AG04450 (cell line): ENCODE results near the gene NEUROD1. TPM values are rescaled to one million over a fixed set of nuclear protein-coding genes. Genes with fewer than 3 reads are reported as not detected.

Experiments used
- CTCF ChIA-PET: fragments of 300-600, 350-600 bp; formaldehyde crosslinking; extraction: SDS; loops from one replicate; lab custom pipeline; 2022; ENCODE audit warnings: antibody characterized with exemption, inconsistent platforms; lab: Charles Lee
- POLR2A ChIA-PET: fragments of 350-600 bp; formaldehyde crosslinking; extraction: SDS; loops from one replicate; lab custom pipeline; 2021; ENCODE audit warnings: antibody characterized with exemption, inconsistent platforms; lab: Yijun Ruan, JAX
- DNase-seq: peaks from one replicate; pipeline ENCODE4 v3.0.0-alpha.2; 2011; ENCODE audit warnings: low read depth, low spot score
- H3K27ac ChIP-seq: one replicate; pipeline ENCODE4 v1.5.1; 2012; ENCODE audit warnings: low read depth, low read length, control low read depth
- H3K27me3 ChIP-seq: one replicate; pipeline ENCODE4 v1.6.0; 2012; ENCODE audit warnings: low read length; ENCODE audit not compliant: control insufficient read depth, insufficient read depth
- H3K4me3 ChIP-seq: 2 replicates; pipeline ENCODE4 v1.5.1; 2011; ENCODE audit warnings: mild to moderate bottlenecking, low read depth, low read length, control low read depth
- H3K9me3 ChIP-seq: 2 replicates; pipeline ENCODE4 v1.5.1; 2012; ENCODE audit warnings: low read length; ENCODE audit not compliant: control insufficient read depth, insufficient read depth
- CTCF ChIP-seq: IDR thresholded peaks from 2 replicates; pipeline ENCODE4 v1.5.1; 2011; ENCODE audit warnings: low read depth, low read length, control low read depth, inconsistent platforms
- polyA plus RNA-seq: library from polyadenylated mRNA; depleted of rRNA; stranded (reverse); fragments of >200 nt; gene quantifications from 2 replicates; pipeline ENCODE4 v1.2.3, GENCODE V29; 2011; rRNA removed

The NEUROD1 gene
- polyA plus RNA-seq, 1 experiment, result not detected

GRCh38 chr2:181626671-181627070, 53.6 kb downstream of the NEUROD1 start:
- H3K27ac ChIP-seq, result no peak overlapping the region
- POLR2A ChIA-PET, result no interaction called here
- H3K9me3 ChIP-seq, result no peaks in the 10 kb centered on the region
- H3K27me3 ChIP-seq, result peaks cover 2% of the 10 kb centered on the region
- no peak for DNase-seq
- H3K4me3 ChIP-seq, result no peak overlapping the region
- CTCF ChIA-PET, result no interaction called here
- no peak for TF ChIP-seq CTCF

Other genes starting within 250 kb of the NEUROD1 start
- 10.6 and 16.7 TPM in 2 replicates for gene ITGA4, start 223.1 kb downstream of the NEUROD1 start, polyA plus RNA-seq
- gene CERKL, start 23.4 kb downstream of the NEUROD1 start, polyA plus RNA-seq, result 0.09 TPM in 1 of 2 replicates, not detected in the other
- gene ITPRID2, start 211.2 kb upstream of the NEUROD1 start, polyA plus RNA-seq, result 101 and 110 TPM in 2 replicates